Prostate gland (tissue), 2 donors: ENCODE measurements around the gene DFFA.

Experiments
- POLR2A ChIP-seq: fragments of 450-650 bp; IDR thresholded peaks from one replicate; pipeline ENCODE4 v1.6.1; 2016; ENCODE audit warnings: antibody characterized with exemption, mild to moderate bottlenecking
- TF ChIP-seq, protein P1 (sequence below), 4 experiments: fragments of 200-600 bp in 2 of 4; fragments of 450-650 bp in 2 of 4; sonication (generic) in 2 of 4; IDR thresholded peaks; 1 replicate in 3 of 4; 2 replicates in 1 of 4; pipeline ENCODE4 v1.5.1; 2016 to 2019; ENCODE audit warnings: antibody characterized with exemption in 4 of 4, mild to moderate bottlenecking in 2 of 4, moderate library complexity in 2 of 4

DNA sequence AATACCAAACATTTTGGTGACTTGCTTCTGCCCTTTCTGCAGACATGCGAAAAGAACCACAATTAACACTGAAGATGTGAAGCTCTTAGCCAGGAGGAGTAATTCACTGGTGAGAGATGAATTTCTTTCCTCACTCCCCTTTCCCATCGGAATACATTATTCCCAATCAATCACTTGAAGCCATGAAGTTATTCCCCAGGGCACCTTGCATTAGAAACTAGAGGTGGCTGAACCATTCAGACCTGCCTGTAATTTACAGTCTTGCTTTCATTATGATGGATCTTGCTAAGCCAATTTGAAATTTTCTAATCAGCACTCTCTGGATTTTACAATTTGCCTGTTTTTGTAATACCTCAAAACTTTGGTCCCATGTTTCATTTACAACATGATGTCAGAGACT, 32.0 kb downstream of the DFFA start:
- TF ChIP-seq, protein P1, sequence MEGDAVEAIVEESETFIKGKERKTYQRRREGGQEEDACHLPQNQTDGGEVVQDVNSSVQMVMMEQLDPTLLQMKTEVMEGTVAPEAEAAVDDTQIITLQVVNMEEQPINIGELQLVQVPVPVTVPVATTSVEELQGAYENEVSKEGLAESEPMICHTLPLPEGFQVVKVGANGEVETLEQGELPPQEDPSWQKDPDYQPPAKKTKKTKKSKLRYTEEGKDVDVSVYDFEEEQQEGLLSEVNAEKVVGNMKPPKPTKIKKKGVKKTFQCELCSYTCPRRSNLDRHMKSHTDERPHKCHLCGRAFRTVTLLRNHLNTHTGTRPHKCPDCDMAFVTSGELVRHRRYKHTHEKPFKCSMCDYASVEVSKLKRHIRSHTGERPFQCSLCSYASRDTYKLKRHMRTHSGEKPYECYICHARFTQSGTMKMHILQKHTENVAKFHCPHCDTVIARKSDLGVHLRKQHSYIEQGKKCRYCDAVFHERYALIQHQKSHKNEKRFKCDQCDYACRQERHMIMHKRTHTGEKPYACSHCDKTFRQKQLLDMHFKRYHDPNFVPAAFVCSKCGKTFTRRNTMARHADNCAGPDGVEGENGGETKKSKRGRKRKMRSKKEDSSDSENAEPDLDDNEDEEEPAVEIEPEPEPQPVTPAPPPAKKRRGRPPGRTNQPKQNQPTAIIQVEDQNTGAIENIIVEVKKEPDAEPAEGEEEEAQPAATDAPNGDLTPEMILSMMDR (IDR thresholded peaks at IDR 0.05) = no peak
- no peak for TF ChIP-seq POLR2A
